Measurements from ENCODE around the gene FREM3. TPM values are rescaled to one million over a fixed set of nuclear protein-coding genes. Genes with fewer than 3 reads are reported as not detected.
A peak's percentile ranks its signal among the peaks of the same experiment; 100 is the strongest.
"Not testable (repeated sequence)": the region's sequence is repeated elsewhere in the genome, so short reads cannot be mapped to it uniquely, and the experiment has no call there.

The FREM3 gene
- total RNA-seq, 1 donor from 2014 or later: not detected

DNA sequence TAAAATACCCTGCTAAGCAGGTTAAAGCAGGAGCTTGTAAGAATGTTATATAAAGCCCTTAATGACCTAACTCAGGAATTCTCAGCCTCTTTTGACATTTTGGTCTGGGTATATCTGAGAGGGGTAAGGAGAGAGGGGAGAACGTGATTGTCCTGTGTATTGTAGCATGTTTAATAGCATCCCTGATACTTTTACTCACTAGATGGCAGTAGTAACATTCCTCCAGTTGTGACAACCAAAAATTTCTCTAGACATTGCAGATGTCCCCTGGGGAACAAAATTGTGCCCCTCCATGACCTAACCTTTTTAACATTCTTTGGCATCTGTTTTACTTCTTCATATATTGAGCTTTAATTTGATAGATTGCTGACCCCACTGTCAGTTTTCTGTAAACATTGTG lies 169.1 kb downstream of the FREM3 start:
- peaks cover 5% of the 10 kb centered on the region for H3K36me3 ChIP-seq (ENCODE audit: control insufficient read depth, insufficient read depth, low read length)
- FAIRE-seq (no peak), DNase-seq (ENCODE audit: low read depth) (peak; percentile 27)

DNA sequence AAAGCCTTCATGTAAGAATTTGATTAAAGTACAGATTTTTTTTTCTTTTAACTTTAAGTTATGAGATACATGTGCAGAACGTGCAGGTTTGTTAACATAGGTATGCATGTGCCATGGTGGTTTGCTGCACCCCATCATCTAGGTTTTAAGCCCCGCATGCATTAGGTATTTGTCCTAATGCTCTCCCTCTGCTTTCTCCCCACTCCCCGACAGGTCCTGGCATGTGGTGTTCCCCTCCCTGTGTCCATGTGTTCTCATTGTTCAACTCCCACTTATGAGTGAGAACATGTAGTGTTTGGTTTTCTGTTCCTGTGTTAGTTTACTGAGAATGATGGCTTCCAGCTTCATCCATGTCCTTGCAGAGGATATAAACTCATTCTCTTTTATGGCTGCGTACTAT lies 172.4 kb downstream of the FREM3 start:
- H3K27me3 ChIP-seq (ENCODE audit: control insufficient read depth, insufficient read depth, low read length); FAIRE-seq; H3K36me3 ChIP-seq (ENCODE audit: control insufficient read depth, insufficient read depth, low read length); H3K4me3 ChIP-seq (ENCODE audit: low read depth, low read length): not testable (repeated sequence)
- peak; percentile 52 for DNase-seq (ENCODE audit: low read depth)

More for the DNA sequence above, 169.1 kb downstream of the FREM3 start:
- Histone ChIP-seq H3K4me3 (ENCODE audit: low read depth, low read length) (no peak overlapping the region), H3K27me3 (ENCODE audit: control insufficient read depth, insufficient read depth, low read length) (no peaks in the 10 kb centered on the region)
- peak; percentile 40 for TF ChIP-seq CTCF (IDR thresholded peaks at IDR 0.05; ENCODE audit: insufficient read depth, low read length, severe bottlenecking)

Other genes with a start within 250 kb of the FREM3 start
- gene SMARCA5, start 187.0 kb downstream of the FREM3 start, total RNA-seq: 25.3 and 27.9 TPM in 2 replicates
- gene GYPE, start 204.9 kb upstream of the FREM3 start, total RNA-seq: not detected in 2 replicates

Data from bronchial epithelial cell (primary cell).